ENCODE results near the gene FBN1.

FBN1 gene

DNA sequence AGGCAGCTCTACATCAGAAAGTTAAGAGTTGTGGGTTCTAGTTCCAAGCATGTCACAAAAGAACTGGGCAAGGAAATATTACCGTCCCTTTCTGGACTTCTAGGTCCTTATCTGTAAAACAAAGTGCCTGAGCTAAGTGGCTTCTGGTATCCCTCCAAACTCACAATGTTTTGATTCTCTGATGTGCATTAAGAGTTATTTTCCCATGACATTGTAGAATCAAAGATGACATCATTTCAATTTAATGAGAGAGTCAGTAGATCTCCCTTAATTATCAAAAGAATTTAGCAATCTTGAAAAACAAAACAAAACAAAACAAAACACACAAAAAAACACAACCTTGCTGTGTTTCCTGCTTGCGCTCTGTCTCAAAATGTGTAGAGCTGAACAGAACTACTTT, 225.6 kb downstream of the FBN1 start:
- no peak for DNase-seq

DNA sequence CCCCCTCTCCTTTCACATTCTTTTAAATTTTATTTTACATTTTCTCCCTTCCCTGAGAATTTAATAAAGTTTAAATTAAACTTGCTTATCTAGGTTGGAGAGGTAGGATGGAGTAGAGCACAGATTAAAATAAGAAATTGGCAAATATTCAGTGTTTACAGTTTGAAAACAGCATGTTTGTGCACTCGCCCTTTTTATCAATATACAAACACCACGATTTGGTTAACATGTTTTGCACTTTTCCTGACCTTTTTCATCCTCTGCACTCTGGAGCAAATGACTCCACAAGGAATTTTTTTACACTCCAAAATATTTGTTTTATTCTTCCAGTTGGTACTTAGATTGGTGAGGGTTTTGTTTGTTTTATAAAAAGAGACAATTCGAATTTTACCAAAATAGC, 227.2 kb downstream of the FBN1 start:
- DNase-seq, result no peak

DNA sequence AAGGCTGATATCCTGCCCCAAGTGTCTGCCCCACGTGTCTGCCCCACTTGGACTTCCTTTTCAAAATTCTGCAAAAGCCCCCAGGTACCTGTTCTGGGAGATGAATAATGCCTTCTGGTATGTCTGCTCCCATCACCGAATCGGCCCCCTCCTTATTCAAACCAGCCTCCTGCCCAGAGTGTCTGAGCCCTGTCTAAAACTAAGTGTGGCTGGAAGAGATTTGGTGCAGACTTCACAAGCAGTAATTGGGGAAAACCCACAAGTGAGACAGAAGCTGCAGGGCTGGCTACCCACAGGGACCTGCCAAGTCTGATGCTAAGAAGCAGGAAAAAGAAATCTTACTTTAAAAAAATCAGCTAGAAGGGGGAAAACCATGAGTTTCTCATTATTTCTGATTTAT, 229.2 kb downstream of the FBN1 start:
- no peak for DNase-seq

DNA sequence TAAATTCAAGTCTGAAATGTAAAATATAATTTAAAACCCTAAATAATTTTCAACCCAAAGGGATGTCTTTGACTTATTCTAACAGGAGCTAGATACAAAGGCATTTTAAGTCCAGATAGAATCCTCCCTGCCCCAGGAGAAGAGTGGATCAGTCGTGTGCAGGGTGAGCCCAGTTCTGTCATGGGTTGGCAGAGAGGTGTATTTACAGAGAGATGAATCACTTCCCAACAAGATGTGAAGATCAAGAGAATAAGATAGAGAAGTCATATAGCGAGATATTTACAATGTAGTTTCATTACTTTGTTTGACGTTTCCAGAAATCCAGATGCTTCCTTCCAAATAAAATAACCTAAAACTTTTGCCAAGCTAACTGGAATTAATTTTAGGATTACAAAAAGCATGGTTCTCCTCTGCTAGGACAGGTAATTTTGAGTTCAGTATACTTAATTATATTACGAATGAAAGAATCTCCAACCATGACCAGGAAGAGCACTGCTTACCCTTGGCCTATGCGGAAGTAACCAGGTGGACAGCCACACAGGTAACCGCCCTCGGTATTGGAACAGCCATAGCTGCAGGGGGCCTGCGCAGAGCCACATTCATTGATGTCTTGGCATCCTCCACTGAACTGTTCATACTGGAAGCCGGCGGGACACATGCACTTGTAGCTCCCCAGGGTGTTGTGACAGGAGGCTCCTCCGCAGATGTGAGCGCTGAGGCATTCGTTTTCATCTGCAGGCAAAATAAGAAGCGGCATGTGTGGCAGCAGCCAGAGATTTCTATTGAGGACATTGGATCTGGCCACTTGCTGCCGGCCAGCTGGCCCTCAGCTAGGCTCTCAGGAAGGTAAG, 230.2 kb downstream of the FBN1 start:
- DNase-seq, result no peak

DNA sequence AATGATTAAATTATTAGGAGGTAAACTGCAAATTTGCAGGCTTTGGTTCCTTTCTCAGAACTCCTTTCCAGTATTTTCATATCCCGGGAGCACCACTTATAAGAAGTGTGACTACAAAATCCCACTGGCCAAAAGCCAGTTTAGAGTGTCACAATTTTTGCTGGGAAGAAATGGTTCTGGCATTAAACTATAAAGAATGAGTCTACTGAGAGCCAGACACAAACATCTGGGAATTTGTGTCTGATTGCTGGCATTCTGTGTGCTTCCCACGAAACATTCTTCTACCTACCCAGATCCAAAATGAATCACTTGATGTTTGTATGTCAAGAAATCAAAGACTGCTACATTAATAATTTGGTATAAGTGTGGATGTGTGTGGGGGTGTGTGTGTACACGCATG, 231.5 kb downstream of the FBN1 start:
- no peak for DNase-seq

DNA sequence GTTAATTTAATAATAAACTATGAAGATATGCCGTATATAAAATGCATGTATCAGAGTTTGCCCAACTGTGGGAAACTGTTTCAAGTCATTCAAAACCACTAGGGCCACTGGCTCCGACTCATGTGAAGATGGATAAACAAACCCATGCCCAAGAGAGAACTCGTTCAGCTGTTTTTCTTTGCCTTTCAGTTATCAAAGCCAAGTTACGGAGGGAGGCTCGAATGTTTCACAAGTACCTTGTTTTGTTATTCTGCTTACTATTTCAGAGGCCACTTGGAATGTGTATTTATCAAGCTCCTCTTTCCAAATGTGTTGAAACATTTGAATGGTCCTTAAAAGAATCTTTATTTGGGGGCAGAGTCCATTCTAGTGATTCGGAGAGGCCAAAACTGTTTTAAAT, 232.2 kb downstream of the FBN1 start:
- no peak for DNase-seq

DNA sequence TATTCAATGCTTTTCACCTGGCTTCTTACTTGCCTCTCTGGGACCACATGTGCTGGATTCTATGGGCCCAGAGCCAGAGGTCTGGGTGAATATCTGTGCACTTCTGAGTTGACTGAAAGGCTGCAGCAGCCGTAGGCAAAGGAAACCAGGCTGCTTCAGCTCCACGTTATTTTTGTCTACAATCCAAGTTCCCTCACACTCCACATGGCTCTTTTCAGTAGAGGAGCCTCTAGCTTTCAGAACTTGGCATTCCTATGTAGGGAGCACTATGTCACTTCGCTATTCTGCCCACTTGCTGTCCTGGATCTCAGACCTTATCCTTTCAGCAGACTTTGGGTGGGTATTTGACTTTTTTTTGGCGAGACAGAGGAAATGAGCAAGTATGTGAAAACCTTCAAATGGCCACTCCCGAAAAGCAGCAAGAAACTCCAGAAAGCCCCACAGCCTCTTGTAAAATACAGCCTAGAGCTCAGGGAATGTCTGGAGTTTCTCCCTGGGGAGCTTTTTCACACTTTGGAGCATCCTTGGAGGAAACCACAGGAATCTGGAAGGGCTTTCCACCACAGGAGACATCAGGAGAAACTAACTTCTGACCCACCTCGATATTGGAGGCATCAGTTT, 233.4 kb downstream of the FBN1 start:
- DNase-seq, result no peak

DNA sequence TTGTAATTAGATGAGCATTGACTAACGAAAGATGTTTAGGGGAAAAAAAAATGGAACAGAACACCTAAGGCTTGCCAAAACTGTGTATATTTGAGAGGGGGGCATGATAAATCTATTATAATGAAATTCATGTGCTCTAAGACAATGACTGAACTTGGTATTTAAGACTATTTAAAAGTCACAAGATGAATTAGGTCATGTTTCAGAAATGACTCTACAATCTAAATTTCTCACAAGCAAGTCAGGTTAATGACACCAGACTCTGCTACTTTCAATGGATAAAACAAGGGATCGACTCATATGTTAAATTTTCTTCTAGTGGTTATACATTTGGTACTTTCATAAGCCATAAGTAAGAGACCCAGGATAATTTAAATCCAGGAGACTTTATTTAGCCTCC, 235.9 kb downstream of the FBN1 start:
- DNase-seq, result no peak

DNA sequence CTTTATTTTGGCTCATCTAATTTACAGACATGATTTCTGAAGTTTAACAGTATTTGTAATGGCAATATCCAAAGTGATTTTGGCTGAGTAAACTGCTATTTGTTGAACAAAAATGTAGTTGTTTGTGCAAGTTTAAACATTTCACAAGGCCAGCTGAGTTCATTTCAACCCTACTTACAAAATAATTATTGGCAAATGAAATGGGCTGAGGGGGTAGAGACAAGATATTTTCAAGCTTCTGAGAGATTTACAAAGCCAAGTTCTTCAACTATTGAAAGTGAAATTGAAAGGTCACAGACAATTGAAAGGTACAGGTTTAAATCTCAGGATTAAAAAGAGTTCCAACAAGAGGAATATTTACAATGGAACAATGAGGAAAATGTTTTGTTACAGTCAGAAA, 237.2 kb downstream of the FBN1 start:
- no peak for DNase-seq

DNA sequence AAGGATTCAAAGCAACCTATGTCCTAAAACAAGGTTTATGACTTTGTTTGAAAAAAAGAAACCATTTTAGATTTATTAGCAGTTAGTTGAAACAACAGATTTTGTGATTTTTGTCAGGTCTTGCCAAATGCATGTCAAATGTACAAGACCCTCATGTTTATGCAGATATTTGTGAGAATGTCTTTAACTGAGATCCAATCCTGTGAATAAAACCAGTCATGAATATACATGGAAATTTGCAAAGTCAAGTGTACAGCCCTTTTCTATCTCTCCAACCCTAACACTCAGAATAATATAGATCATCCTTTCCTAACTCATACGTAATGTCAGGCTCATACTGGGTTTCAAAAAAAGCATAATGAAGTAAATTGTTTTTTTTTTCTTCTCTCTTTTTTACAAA, 237.9 kb downstream of the FBN1 start:
- no peak for DNase-seq

DNA sequence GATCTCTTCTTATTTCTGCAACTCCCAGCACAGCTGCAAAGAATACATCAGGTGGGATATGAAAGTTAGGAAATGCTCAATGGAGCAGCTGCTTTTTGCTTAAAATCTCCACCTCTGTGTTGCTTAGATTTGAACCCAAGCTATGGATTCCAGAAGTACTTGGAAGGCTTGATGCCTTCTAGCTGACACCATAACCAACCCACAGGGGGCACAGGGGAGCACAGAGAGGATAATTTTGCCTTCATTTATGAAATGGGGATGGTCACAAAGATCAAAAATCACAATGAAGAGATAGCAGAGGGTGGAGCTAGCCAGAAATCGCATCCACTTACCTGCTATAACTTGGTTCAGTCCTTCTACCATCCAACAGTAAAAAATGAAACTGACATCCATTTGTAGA, 238.6 kb downstream of the FBN1 start:
- DNase-seq, result no peak

DNA sequence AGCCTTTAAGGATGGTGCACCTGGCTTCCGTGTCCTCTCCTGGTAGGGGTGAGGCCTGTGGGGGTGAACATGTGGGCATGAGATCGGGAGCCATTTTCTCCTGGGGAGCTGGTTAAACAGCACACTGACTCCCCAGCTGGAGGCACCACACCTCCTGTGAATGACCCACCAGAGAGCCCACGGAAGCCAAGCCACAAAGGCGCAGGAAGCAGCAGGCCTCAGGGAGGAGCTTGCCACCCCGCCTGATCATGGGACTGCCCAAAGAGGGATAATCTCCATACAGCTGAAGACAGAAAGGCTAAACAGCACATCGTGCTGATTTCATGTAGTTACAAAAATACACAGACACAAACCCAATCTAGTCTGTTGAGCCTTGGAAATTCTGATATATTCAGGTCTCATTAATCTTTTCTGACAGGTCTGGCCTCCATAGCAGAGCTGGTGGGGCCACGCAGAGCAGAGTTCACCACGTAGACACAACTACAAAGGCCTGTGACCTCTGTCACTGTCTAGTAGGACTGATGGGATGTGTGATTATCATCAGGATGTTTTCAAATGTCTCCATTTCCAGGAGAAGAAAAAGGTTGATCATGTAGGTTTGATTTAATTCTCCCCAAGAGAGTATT, 239.1 kb downstream of the FBN1 start:
- no peak for DNase-seq

DNA sequence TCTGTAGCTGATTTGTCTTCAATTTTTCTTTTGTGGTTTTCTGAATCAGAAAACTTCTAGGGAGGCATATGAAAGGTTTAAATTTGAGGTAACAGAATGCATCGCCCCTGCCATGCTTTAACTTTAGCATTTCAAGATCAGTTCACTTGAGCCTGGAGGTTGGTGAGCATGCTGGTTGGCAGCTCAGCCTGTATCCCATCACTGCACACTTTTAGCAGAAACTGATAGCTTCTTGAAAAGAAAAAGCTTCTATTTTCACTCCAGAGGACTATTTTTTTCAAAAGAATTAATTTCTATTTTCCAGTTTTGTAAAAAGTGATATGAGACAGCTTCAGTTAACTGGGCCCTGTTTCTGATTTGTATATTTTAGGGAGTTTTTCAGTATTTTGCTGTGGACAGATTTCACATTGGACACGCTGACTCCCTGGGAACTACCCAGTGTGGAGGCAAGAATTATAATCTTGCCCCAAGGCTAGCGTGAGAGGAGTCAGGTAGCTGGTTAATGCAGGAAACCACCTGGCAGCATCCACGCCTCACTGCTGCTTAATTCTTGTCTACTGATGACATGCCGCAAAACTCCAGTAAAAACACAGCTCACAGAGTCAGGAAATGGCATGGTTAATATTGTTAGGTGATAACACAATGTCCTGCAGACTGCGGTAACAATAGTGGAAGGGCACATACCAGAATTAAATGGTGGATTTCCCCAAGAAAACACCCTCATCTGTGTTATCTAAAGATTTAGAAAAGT, 242.9 kb downstream of the FBN1 start:
- DNase-seq, result no peak

DNA sequence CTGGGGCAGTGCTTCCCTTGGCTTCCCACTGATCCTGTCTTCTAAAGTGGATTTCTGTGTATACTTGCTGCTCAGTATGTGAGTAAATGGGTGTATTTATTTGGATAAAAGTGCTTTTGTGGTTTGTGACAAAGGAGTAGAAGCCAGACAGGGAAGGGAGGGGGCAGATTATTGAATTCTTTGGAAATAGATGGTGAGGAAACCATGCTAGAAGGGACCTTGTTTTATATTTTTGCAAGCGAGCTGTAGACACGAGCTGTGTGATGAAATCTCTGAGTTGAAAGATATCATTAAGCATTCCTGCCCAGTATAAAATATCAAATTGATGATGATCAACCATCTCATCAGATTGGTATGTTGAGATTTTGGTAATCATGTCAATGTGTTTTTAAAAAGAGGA, 245.4 kb downstream of the FBN1 start:
- no peak for DNase-seq

DNA sequence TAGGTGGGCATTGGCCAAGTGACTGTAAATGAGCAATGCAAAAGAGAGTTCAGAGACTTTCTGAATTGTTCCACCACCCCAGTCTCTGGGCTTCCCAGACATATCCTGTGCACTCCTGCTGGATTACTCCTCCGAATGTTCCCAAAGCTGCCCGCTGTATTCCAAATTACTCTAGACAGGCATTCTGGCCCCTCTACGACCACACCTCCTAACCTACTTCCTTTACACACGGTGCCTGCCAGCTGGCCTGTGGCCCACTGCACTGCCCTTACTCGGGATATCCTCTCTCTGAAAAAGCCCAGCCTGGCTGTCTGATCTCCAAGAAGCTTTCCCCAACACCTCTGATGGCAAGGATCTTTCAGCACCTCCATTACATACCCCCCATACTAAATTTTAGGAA, 247.7 kb downstream of the FBN1 start:
- no peak for DNase-seq

DNA sequence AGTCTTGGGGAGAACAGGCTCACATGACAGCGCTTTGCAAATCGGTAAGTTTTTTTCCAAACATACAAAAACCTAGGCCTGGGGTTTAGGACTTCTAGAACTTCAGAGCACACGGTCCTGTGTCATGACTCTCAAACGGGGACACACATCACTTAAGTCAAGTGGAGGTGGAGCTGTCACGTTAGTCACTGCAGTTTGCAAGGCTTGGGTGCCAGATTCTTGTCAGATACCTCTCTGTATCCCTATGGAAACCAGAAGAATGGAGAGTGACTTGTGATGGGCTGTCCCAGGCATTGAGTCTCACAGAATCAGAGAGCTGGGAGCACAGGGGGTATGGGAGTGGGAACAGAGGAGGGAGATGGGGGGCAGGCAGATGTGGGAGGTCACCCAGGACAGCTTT, 249.5 kb downstream of the FBN1 start:
- DNase-seq, result no peak

DNA sequence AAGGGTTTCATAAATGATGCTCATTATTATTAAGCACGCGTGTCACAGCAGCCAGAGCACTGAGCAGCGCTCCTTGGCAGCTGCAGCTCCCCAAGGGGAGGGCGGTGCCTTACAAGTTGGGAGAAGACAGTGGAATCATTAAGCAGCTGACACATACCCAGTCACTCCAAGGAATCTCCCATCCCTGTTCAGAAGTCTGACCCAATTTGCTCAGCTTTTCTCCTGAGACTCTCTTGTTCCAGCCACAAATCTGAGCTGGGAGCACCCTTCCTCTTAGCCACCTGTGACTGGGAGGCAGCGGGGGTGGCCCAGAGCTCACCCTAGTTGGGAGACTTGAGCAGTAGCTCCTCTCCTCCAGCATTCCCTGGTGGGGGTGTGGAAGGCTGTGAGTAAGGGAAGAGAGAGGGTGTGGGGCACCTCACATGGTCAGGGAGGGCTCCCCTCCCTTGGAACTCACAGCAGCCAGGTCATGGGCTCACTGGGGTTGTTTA, 249.9 kb downstream of the FBN1 start:
- no peak for DNase-seq

DNA sequence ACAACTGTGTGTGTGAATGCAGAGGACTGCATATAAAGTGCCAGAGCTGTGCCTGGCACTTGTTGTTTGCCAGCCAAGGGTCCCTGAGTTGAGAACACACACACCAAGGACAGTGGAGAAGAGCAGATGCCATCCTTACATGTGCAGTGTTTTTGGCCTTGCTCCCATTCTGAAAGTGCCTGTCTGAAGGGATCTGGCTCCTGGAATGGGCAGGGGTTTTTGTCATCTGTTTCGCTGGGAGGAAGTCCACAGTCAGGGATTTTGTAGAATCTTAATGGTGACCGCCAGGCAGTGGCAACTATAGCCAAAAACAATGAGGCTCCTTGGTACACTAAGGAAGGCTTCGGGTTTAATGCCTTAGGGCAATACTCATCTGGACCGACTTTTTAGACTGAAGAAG, 250.5 kb downstream of the FBN1 start:
- DNase-seq, result no peak

DNA sequence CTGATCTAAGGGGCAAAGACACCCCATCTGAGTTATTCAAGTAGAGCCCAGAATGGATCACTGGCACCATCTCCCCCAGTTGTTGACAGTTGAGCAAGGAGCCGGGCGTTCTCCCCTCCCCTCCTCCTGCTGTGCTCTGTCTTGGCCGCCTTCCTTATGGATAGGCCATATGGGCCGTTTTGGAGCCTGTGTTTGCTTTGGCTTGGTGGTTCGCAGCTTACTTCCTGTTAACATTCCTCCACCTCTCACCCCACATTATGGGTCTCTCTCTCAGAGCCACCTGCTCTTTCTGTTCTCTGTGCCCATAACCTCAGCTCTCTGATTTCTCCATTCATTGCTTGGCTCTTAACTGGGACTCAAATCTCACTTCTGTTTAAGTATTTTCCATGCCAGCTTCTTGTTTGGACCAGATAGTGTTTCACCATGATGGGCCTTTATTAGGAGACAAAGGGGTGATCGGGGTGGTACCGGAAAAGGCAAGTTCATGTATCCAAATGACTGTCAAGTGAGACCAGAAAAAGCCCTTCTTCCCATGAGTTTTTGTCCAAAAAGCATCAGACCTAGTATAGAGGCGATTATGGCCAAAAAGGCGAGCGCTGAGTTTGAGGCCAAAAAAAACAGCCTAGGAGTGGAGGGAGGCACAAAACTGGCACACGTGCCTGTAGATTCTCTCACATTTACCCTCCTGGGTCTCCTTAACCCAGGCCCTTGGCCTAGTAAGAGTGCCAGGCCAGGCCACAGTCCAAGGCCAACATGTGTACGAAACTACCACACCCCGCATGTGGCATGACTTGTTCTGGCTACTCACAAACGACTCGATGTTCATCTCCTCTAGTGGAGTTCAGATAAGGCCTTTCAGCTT, 251.6 kb downstream of the FBN1 start:
- DNase-seq, result no peak

DNA sequence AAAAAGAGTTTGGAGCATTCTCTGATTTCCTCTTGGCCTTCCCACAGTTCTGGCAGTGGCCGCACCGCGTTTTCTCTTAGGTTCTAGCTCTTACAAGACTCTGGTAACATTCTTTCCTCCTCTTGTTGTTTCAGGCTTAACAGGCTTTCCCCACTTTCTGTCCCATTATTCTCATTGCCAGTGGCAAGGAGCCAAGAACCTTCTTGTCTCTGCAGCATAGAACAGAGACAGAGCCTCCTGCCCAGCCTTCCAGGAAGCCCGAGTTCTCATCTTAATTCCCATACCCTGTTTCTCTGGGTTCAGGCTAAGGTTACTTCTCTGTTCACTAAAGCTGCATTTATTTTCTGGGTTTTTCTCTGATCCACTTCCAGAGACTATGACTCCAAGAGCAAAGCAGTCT, 253.2 kb downstream of the FBN1 start:
- DNase-seq, result no peak

DNA sequence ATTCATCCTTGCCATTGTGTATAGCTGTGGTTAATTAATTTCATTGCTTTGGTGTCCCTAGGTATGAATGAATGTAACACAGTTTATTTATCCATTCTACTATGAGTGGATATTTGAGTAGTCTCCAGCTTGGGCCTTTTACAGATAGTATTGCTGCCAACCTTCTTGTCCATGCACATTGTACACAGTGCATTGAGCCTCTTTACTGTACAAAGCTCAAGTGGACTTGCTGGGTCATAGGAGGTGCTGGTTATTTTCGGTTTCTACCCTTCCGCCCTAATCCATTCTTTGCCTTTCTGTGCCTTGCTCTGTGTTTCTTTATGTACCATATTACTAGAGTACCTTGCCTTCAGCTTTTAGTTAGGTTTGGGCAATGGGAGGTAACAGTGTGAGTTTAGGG, 253.6 kb downstream of the FBN1 start:
- DNase-seq, result no peak

DNA sequence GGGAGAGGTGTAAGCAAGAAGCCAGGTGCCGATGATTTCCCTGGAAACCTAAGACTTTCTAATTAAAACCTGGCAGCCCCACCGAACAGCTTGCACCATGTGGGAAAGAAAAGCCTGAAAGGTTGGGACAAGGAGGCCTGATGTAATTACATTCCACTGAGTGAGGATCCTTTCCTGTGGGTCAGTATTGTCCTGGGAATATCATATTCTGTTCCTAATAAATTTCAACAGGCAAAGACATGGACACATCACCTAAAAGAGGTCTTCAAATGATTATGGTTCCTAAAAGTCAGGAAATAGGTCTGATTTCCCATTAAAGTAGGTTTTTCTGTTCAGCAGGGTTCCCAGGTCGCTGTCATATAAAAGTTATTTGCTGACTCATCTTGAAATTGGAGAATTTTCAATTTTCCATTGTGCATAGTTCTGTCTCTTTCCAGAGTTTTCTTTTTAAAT, 255.8 kb downstream of the FBN1 start:
- no peak for DNase-seq
